Activated CD4-positive, alpha-beta T cell treated with anti-CD3 and anti-CD28 coated beads for 4 hours (primary cell): Measurements from ENCODE around the gene SYT9.
"Not testable (repeated sequence)": the region's sequence is repeated elsewhere in the genome, so short reads cannot be mapped to it uniquely, and the experiment has no call there.

Experiments used
- DNase-seq, 2 donors: peaks; one replicate each; pipeline ENCODE4 v3.0.0-alpha.2; 2020

The SYT9 gene

DNA sequence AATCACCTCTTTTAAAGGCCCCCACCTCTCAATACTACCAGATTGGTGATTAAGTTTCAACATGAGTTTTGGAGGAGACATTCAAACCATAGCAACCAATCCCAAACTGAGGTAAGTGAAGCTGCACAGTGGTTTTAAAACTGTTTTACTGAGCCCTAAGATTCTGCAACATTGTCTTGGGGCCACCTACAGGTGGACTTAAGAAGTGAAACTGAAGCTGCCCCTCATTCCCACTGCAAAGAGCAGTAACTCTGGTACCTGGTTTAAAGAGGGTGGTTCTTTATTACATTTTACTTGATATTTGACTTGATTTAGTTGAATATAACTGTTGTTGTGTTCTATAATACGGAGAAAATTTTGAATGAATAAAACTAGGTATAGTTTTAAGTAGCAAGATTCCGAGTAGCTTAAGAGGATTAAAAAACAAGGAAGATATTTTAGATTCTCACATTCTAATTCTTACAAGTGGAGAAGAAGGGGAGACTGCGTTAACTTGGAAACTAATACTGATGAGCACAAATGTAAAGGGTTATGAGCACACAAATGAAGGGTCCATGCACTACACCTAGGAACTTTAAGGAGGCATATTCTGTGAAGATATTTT is 26.7 kb downstream of the SYT9 start:
- no peak for DNase-seq

GRCh38 chr11:7279676-7280075 is 28.0 kb downstream of the SYT9 start:
- no peak for DNase-seq

DNA sequence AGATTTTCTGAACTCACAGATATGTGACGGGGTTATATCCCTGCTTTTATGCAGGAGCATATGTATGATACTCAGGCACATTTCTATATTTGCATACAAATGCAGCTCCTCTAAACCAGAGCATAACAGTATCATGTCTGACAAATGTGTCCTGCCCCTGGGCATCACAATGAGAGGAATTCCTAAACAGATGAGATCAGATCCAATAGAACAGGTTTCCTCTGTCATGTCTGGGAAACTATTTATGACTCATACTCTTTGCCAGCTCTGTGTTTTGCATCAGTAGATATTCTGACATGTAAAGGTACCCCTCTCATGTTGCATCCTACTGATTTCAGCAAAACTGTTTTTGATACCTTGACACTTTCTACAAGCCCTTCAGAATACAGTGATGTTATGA is 29.4 kb downstream of the SYT9 start:
- DNase-seq = no peak

GRCh38 chr11:7281809-7282208 is 30.1 kb downstream of the SYT9 start:
- DNase-seq = no peak

DNA sequence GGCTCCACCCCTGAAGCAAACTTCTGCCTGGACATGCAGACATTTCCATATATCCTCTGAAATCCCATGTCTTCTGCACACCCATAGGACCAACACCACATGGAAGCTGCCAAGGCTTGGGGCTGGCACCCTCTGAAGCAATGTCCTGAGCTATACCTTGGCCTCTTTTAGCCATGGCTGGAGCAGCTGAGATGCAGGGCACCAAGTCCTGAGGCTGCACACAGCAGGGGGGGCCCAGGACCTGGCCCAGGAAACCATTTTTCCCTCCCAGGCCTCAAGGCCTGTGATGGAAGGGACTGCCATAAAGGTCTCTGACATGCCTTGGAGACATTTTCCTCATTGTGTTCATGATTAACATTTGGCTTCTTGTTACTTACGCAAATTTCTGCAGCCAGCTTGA is 34.5 kb downstream of the SYT9 start:
- no peak for DNase-seq

DNA sequence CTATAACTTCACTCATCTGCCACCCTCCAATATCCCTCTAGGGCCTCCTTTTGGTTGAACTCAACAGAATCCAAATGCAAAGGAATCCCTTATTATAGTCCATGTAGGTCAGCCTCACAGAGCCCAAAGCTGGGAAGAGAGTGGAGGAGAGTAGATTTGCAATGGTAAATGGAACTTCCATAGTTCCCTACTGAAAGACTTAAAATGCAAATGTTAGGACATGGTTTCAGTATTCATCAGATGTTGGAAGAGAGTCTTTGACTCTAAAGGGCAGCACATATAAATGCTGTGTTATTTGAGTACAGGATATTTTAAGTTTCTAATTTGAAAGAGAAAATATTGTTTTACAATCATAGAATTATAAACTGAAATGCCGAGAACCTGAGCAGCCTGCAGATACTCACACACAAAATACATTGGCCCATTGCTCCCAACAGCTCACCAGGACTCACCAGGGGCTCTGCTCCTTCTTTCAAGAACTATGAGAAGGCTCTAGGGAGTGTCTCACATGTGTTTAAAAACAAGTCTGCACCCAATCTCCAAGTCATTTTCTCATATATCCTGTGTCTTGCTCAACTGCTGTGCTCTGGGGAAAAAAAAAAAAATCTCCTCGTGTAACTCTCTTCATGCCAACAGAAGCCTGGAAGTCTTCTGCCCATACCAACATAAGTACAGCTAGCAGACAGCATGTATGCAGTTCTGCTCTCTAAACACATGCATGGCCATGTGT is 39.6 kb downstream of the SYT9 start:
- DNase-seq = no peak

DNA sequence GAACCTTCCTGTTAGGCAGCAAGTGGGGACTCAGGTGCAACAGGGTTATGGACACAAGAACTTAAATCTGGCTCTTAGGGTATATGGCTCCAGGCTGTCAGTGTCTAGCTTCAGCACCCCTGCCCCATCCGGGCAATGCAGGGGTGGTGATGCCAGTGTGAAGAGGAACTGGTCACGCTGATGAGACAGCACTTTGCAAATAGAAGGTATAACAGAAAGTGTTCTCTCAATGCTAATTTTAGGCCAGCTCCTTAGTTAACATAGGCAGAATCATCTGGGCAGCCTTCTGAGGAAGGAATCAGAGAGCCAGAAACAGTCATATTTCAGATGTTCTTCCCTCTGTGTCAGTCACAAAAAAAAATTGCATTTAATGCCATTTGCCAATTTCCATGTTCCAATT is 41.2 kb downstream of the SYT9 start:
- DNase-seq = no peak

DNA sequence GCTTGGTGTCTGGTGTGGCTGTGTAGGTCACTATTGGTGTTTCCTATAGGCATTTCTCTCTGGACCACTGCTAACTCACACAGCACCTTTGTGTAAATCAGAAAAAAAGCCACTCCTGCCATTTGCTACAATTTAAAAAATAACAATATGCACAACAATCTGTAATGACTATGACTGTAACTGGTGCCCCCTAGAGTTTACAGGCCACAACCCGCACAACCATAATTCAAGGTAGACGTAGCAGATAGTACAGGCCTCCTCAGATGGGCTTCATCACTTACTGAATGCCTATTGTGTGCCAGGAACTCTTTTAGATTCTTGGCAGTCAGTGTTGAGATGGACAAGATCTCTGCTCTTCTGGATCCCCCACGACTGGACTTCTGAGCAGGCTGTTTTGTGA is 47.7 kb downstream of the SYT9 start:
- DNase-seq = no peak

DNA sequence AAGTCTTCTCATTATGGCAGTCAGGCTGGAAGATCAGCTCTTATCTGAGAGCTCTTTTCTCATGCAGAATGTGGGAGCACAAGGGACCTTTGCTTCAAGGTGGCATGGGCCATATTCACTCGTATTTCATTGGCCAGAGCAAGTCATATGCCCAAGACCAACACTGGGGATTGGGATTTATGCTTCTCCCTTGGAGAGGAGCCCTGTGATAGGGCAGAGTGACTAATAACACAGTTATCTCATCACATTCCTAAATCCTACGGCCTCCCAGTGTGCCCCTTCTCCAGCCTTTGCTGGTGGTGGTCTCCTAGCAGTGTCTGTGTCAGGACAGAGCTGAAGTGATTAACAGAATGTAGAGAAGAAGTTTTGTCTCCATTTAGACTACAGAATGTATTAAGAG is 48.6 kb downstream of the SYT9 start:
- DNase-seq = no peak

GRCh38 chr11:7303146-7303545 is 51.4 kb downstream of the SYT9 start:
- DNase-seq = no peak

DNA sequence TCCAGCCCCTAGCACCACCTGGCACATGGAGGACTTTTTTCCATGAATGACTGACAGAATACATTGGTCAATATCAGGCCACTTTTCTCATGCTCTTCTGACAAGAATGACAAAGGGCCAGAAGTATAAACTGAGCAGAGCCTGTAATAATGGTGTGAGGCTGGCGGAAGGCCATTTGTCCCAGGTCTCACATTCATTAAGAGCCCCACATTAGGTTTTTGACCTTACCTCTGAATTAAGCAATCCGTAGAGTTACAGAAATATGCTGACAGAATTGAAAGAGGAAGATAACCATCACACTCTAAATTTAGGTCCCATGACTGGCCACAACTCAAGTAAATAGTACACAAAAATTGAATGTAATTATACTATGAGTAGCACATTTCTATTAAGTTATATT is 55.2 kb downstream of the SYT9 start:
- DNase-seq = no peak

- no peak for DNase-seq
Measured at GRCh38 chr11:7307836-7308235, 56.1 kb downstream of the SYT9 start.

DNA sequence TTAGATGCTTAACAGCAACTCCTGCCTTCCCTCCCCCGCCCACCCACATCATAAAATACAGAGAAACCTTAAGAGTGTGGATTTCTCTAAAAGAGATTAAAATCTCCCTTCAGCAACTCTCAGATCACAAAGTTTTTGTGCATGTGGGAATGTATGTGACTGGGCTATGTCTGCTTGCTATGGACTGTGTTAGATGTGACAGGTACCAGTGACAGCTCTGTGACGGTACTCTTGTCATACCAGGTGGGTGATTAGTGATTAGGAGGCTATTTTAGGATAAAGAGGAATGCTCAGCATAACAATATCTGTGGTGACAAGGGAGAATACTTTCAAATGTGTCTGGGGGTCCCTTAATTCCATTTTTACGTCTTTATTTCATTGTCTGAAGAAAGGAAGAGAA is 60.2 kb downstream of the SYT9 start:
- no peak for DNase-seq

GRCh38 chr11:7314811-7315604 is 63.3 kb downstream of the SYT9 start:
- no peak for DNase-seq

DNA sequence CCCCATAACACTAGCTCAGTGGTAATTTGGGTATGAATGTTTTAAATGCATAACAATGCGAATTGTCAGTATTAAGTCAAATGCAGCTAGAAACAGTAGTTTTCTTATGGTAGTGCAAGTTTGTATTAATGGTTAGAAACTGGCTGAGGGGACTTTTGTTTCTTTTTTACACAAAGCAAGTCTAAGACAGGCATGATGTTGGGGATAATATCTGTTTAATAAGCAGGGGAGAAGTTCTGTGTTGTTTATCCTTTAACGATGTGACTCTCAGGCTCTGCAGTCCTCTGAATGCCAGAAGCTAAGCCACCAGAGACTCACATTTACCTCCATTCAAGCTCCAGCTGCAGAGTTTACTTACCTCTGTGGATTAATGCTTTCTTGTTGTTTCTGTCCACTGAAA is 67.8 kb downstream of the SYT9 start:
- DNase-seq = no peak

- DNase-seq = no peak
Measured at GRCh38 chr11:7320306-7320705, 68.6 kb downstream of the SYT9 start.

GRCh38 chr11:7321473-7322450 is 70.1 kb downstream of the SYT9 start:
- no peak for DNase-seq

DNA sequence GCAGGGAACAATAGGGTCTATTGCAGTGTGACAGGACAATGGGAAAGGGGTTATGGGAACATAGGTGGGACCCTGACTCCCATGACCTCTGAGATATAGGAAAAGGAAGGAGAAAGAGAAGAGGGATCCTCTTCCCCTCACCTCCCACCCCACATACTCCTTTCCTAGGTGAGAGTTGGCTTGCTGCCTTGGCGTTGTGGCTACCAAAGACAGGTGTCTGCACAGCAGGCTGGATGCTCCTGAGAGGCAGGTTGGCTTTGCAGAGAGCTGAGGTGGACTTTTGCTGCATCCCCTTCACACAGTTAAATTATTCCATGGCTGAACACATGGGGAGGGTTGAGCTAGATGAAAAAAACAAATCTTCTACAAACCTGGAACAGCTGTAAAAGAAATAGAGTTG is 80.7 kb downstream of the SYT9 start:
- no peak for DNase-seq

DNA sequence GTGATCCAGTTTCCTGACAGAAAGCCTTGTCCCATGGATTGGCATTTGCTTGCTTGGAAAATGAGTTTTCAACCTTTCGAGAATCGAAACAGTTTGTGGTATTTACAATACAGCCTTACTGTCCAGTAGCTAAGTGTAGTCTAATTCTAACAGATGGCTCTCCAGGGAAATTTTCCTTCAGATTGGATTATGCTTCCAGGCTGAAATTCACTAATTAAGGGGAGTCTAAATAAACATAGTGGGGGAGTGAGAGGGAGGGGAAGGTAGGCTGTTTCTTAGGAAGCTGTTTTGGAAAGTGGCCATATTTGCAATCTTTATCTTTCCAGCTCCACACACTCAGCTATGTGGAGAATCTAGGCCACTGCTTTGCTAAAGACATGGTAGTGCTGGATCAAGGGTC is 81.3 kb downstream of the SYT9 start:
- no peak for DNase-seq

GRCh38 chr11:7335442-7335841 is 83.7 kb downstream of the SYT9 start:
- not testable (repeated sequence) for DNase-seq

GRCh38 chr11:7341551-7341950 is 89.8 kb downstream of the SYT9 start:
- no peak for DNase-seq

DNA sequence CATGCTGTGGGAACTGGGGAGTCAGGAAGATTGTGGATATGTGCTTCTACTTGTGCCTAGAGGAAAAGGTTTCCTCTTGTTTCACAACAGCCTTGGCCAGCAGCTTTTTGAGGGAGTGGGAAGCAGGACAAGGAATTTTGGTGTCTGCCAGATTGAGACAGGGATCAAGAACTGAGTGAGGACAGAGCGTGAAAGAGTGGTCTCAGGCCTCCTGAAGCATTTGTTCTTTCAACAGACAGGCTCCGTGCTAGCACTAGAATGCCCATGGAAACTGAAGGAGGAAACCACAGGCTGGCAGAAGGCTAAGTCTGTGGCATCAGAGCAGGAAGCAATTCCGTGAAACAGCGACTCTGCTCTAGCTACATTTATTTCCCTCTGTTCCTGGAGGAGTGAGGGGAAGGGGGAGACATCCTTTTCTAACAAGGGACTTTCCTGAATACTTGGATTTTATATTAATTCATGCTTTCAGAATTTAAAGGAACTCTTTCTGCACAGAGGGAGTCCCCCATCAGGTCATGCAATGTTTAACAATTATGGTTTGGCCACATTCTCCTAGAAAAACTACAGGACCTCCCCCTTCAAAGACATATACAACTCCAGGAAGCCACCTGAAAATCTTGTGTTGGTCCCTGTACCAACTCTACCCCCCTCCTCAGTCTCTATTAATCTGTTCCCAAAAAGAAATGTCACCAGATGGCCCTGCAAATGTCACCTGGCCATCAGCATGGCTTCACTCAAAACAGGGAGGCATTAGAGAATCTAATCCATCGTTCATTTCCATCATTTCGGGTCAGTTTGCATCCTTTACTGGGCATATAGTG is 96.1 kb downstream of the SYT9 start:
- DNase-seq = no peak
